GM23338 (cell line): Measurements from ENCODE around the gene NHEJ1.

Experiments used
- POLR2AphosphoS5 ChIP-seq: IDR thresholded peaks from 2 replicates; pipeline ENCODE4 v1.6.1; 2016; ENCODE audit warnings: antibody characterized with exemption, low read depth
- TF ChIP-seq, protein P1 (sequence below), 2 experiments: fragments of 200-600 bp in 1 of 2; sonication (generic) in 1 of 2; conservative IDR thresholded peaks; 2 replicates each; pipeline versions ENCODE4 v1.5.1 to v1.6.1; 2016 to 2017; ENCODE audit warnings: antibody characterized with exemption in 2 of 2, low read depth in 2 of 2, mild to moderate bottlenecking in 2 of 2, moderate library complexity in 1 of 2

DNA sequence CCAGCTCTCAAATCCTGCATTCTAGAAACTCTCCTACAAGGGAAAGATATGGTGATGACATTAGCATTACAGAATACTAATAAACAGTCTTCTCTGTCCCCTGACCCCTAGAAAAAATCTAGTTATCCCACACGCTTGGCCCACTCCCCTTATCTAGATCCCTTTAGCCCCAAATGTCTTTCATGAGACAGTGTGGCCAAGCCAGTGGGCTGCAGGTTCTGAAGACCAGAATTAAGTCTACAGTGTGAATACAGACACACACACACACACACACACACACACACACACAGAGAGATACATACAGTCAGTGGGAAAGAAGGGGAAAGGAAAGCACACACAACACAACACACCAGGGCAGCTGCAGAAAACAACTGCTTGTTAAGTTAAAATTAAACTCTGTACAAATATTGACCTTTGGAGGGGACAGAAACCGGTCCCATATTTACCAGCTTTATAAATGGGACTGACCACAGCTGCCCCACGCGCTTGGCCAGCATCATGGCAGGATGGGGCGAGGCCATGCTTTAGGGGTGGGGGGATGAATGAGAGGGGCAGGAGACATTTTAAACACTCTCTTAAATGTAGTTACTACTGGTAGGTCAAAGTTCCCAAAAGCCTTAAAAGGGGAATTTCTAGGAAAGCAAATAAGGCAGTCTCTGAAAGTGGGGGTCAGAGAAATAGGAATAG, 49.1 kb downstream of the NHEJ1 start:
- no peak for TF ChIP-seq POLR2AphosphoS5
- TF ChIP-seq, protein P1, sequence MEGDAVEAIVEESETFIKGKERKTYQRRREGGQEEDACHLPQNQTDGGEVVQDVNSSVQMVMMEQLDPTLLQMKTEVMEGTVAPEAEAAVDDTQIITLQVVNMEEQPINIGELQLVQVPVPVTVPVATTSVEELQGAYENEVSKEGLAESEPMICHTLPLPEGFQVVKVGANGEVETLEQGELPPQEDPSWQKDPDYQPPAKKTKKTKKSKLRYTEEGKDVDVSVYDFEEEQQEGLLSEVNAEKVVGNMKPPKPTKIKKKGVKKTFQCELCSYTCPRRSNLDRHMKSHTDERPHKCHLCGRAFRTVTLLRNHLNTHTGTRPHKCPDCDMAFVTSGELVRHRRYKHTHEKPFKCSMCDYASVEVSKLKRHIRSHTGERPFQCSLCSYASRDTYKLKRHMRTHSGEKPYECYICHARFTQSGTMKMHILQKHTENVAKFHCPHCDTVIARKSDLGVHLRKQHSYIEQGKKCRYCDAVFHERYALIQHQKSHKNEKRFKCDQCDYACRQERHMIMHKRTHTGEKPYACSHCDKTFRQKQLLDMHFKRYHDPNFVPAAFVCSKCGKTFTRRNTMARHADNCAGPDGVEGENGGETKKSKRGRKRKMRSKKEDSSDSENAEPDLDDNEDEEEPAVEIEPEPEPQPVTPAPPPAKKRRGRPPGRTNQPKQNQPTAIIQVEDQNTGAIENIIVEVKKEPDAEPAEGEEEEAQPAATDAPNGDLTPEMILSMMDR (conservative IDR thresholded peaks at IDR 0.05; ENCODE audit: low read depth in 2 of 2), result no peak
